ENCODE measurements around the gene KSR1.
A peak's percentile ranks its signal among the peaks of the same experiment; 100 is the strongest.

KSR1 gene

GRCh38 chr17:27569884-27570577 is 113.8 kb downstream of the KSR1 start:
- DNase-seq (ENCODE audit: low spot score): no peak

GRCh38 chr17:27570578-27570914 is 114.3 kb downstream of the KSR1 start:
- no peak for DNase-seq (ENCODE audit: low spot score)

GRCh38 chr17:27571563-27572352 is 115.5 kb downstream of the KSR1 start:
- no peak for DNase-seq (ENCODE audit: low spot score)

- DNase-seq (ENCODE audit: low spot score): peak; percentile 44
These were observed 116.4 kb downstream of the KSR1 start for GRCh38 chr17:27572665-27573064.

- DNase-seq (ENCODE audit: low spot score): no peak
These were observed 117.3 kb downstream of the KSR1 start for GRCh38 chr17:27573548-27573947.

- DNase-seq (ENCODE audit: low spot score): peak; percentile 34
These were observed 117.8 kb downstream of the KSR1 start for GRCh38 chr17:27573971-27574525.

- no peak for DNase-seq (ENCODE audit: low spot score)
These were observed 119.1 kb downstream of the KSR1 start for GRCh38 chr17:27575096-27575911.

- no peak for DNase-seq (ENCODE audit: low spot score)
These were observed 119.6 kb downstream of the KSR1 start for GRCh38 chr17:27575912-27576252.

GRCh38 chr17:27576477-27577083 is 120.3 kb downstream of the KSR1 start:
- no peak for DNase-seq (ENCODE audit: low spot score)

GRCh38 chr17:27577121-27577761 is 121.0 kb downstream of the KSR1 start:
- DNase-seq (ENCODE audit: low spot score): peak; percentile 50

- no peak for DNase-seq (ENCODE audit: low spot score)
These were observed 121.9 kb downstream of the KSR1 start for GRCh38 chr17:27577884-27578717.

GRCh38 chr17:27578718-27579085 is 122.5 kb downstream of the KSR1 start:
- peak; percentile 84 for DNase-seq (ENCODE audit: low spot score)

- DNase-seq (ENCODE audit: low spot score): peak; percentile 44
These were observed 123.1 kb downstream of the KSR1 start for GRCh38 chr17:27579304-27579703.

- DNase-seq (ENCODE audit: low spot score): peak; percentile 87
These were observed 123.7 kb downstream of the KSR1 start for GRCh38 chr17:27579897-27580321.

- no peak for DNase-seq (ENCODE audit: low spot score)
These were observed 124.8 kb downstream of the KSR1 start for GRCh38 chr17:27581016-27581415.

- DNase-seq (ENCODE audit: low spot score): no peak
These were observed 126.4 kb downstream of the KSR1 start for GRCh38 chr17:27582696-27583095.

- DNase-seq (ENCODE audit: low spot score): no peak
These were observed 129.0 kb downstream of the KSR1 start for GRCh38 chr17:27585153-27585681.

- no peak for DNase-seq (ENCODE audit: low spot score)
These were observed 129.5 kb downstream of the KSR1 start for GRCh38 chr17:27585792-27586191.

GRCh38 chr17:27586203-27586721 is 130.0 kb downstream of the KSR1 start:
- DNase-seq (ENCODE audit: low spot score): no peak

GRCh38 chr17:27588354-27588753 is 132.1 kb downstream of the KSR1 start:
- no peak for DNase-seq (ENCODE audit: low spot score)

Data from activated CD4-positive, alpha-beta T cell treated with anti-CD3 and anti-CD28 coated beads, Interleukin-2, Interleukin-4, amounts not matched to agents 100 ng/mL and 50 ng/mL, durations not matched to agents 16 hours and 8 hours (primary cell).